ENCODE results near the gene GLIPR2.

Gene GLIPR2

GRCh38 chr9:36166168-36166927, 29.8 kb downstream of the GLIPR2 start (continued):
- TF ChIP-seq ZNF670 (tag by site-specific recombination; IDR thresholded peaks at IDR 0.05; ENCODE audit: low read depth) (no peak), ZSCAN4 (tag by site-specific recombination; IDR thresholded peaks at IDR 0.05) (no peak), ZNF654 (tag by site-specific recombination; IDR thresholded peaks at IDR 0.05; ENCODE audit: low read depth) (peak; percentile 62), ZXDB (tag by site-specific recombination; IDR thresholded peaks at IDR 0.05) (no peak), ZNF473 (tag by site-specific recombination; IDR thresholded peaks at IDR 0.05) (no peak), ZNF214 (tag by site-specific recombination; IDR thresholded peaks at IDR 0.05; ENCODE audit: borderline replicate concordance) (no peak), ZNF658 (tag by site-specific recombination; IDR thresholded peaks at IDR 0.05) (no peak), KLF1 (tag by site-specific recombination; IDR thresholded peaks at IDR 0.05) (peak; percentile 20; the same call in 1 of the 2 replicates), HOXA7 (CRISPR knock-in tag; IDR thresholded peaks at IDR 0.05; ENCODE audit: borderline replicate concordance) (no peak), ZNF76 (tag by site-specific recombination; IDR thresholded peaks at IDR 0.05; ENCODE audit: borderline replicate concordance, low read depth) (no peak), GFI1B (tag by site-specific recombination; IDR thresholded peaks at IDR 0.05) (no peak), ZNF335 (tag by site-specific recombination; conservative IDR thresholded peaks at IDR 0.05) (peak; percentile 66), ZNF37A (tag by site-specific recombination; IDR thresholded peaks at IDR 0.05) (no peak), YY2 (tag by site-specific recombination; IDR thresholded peaks at IDR 0.05) (no peak), ZNF514 (tag by site-specific recombination; IDR thresholded peaks at IDR 0.05) (no peak), ZNF23 (tag by site-specific recombination; IDR thresholded peaks at IDR 0.05; ENCODE audit: borderline replicate concordance) (no peak), ZNF362 (tag by site-specific recombination; IDR thresholded peaks at IDR 0.05) (no peak), BCL11B (tag by site-specific recombination; IDR thresholded peaks at IDR 0.05; ENCODE audit: low read depth) (no peak), ZNF221 (tag by site-specific recombination; IDR thresholded peaks at IDR 0.05; ENCODE audit: borderline replicate concordance) (no peak), KLF9 (tag by site-specific recombination; IDR thresholded peaks at IDR 0.05; ENCODE audit: low read depth) (peak; percentile 69), ZNF585B (tag by site-specific recombination; IDR thresholded peaks at IDR 0.05) (no peak), ZNF398 (tag by site-specific recombination; IDR thresholded peaks at IDR 0.05) (no peak), ZFP69B (tag by site-specific recombination; IDR thresholded peaks at IDR 0.05) (0 out of 2 replicates have a peak, but pooled peaks have one; percentile 64), ZNF48 (tag by site-specific recombination; IDR thresholded peaks at IDR 0.05) (no peak), SP7 (tag by site-specific recombination; IDR thresholded peaks at IDR 0.05) (peak; percentile 39; the same call in 1 of the 2 replicates), ZFHX2 (tag by site-specific recombination; conservative IDR thresholded peaks at IDR 0.05) (peak; percentile 72), ZNF426 (tag by site-specific recombination; IDR thresholded peaks at IDR 0.05) (no peak), KLF8 (tag by site-specific recombination; IDR thresholded peaks at IDR 0.05) (peak; percentile 34; the same call in 1 of the 2 replicates), SP3 (tag by site-specific recombination; IDR thresholded peaks at IDR 0.05) (peak; percentile 52; the same call in 1 of the 2 replicates), ZNF211 (tag by site-specific recombination; IDR thresholded peaks at IDR 0.05; ENCODE audit: low read depth) (no peak), ZNF549 (tag by site-specific recombination; IDR thresholded peaks at IDR 0.05) (no peak)
- TF ChIP-seq, protein P1, sequence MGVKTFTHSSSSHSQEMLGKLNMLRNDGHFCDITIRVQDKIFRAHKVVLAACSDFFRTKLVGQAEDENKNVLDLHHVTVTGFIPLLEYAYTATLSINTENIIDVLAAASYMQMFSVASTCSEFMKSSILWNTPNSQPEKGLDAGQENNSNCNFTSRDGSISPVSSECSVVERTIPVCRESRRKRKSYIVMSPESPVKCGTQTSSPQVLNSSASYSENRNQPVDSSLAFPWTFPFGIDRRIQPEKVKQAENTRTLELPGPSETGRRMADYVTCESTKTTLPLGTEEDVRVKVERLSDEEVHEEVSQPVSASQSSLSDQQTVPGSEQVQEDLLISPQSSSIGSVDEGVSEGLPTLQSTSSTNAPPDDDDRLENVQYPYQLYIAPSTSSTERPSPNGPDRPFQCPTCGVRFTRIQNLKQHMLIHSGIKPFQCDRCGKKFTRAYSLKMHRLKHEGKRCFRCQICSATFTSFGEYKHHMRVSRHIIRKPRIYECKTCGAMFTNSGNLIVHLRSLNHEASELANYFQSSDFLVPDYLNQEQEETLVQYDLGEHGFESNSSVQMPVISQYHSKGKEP (tag by site-specific recombination; IDR thresholded peaks at IDR 0.05): no peak
- TF ChIP-seq, protein P2, sequence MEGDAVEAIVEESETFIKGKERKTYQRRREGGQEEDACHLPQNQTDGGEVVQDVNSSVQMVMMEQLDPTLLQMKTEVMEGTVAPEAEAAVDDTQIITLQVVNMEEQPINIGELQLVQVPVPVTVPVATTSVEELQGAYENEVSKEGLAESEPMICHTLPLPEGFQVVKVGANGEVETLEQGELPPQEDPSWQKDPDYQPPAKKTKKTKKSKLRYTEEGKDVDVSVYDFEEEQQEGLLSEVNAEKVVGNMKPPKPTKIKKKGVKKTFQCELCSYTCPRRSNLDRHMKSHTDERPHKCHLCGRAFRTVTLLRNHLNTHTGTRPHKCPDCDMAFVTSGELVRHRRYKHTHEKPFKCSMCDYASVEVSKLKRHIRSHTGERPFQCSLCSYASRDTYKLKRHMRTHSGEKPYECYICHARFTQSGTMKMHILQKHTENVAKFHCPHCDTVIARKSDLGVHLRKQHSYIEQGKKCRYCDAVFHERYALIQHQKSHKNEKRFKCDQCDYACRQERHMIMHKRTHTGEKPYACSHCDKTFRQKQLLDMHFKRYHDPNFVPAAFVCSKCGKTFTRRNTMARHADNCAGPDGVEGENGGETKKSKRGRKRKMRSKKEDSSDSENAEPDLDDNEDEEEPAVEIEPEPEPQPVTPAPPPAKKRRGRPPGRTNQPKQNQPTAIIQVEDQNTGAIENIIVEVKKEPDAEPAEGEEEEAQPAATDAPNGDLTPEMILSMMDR (tag by site-specific recombination; IDR thresholded peaks at IDR 0.05): peak; percentile 83

Data from HEK293 (cell line).